Transverse colon (tissue), 4 donors: ENCODE measurements around the gene PMS1. TPM values are rescaled to one million over a fixed set of nuclear protein-coding genes. Genes with fewer than 3 reads are reported as not detected.

Experiments used
- DNase-seq: peaks from one replicate; pipeline ENCODE4 v3.0.0-alpha.2; 2019
- H3K27ac ChIP-seq, 4 donors: fragments of 200-600 bp; sonication (generic); 2 replicates each; pipeline ENCODE4 v1.5.1; 2016 to 2018; ENCODE audit warnings: inconsistent platforms in 4 of 4
- H3K27me3 ChIP-seq: fragments of 200-600 bp; sonication (generic); 2 replicates; pipeline ENCODE4 v1.5.1; 2017; ENCODE audit warnings: inconsistent platforms
- H3K36me3 ChIP-seq, 4 donors: fragments of 200-600 bp; sonication (generic); 2 replicates each; pipeline ENCODE4 v1.5.1; 2017 to 2019; ENCODE audit warnings: inconsistent platforms in 4 of 4
- H3K4me1 ChIP-seq, 4 donors: fragments of 200-600 bp; sonication (generic); 2 replicates each; pipeline ENCODE4 v1.5.1; 2017 to 2020; ENCODE audit warnings: inconsistent platforms in 4 of 4
- H3K4me3 ChIP-seq, 4 donors: fragments of 200-600 bp; sonication (generic); 1 replicate in 1 of 4; 2 replicates in 3 of 4; pipeline versions ENCODE4 v1.5.1 to v1.6.1; 2017 to 2019; ENCODE audit warnings: inconsistent platforms in 4 of 4
- H3K9me3 ChIP-seq, 2 donors: fragments of 200-600 bp; sonication (generic); 2 replicates each; pipeline ENCODE4 v1.5.1; 2017 to 2019; ENCODE audit warnings: inconsistent platforms in 2 of 2
- EP300 ChIP-seq: sonication (generic); formaldehyde crosslinking; IDR thresholded peaks from one replicate; pipeline ENCODE4 v1.6.1; 2017; ENCODE audit warnings: antibody characterized with exemption, low read depth
- POLR2A ChIP-seq: fragments of 450-650 bp; IDR thresholded peaks from one replicate; pipeline ENCODE4 v1.6.1; 2016; ENCODE audit warnings: antibody characterized with exemption, mild to moderate bottlenecking, moderate library complexity
- POLR2AphosphoS5 ChIP-seq, 3 donors: sonication (generic); formaldehyde crosslinking; IDR thresholded peaks; one replicate each; pipeline ENCODE4 v1.6.1; 2016; ENCODE audit warnings: antibody characterized with exemption in 3 of 3
- WGBS, 2 donors: methylation state at CpG; one replicate each; pipeline ENCODE4 v1.1.5; 2018; ENCODE audit warnings: low coverage in 1 of 2; 5-methylcytosine and 5-hydroxymethylcytosine counted together
- in situ Hi-C, 4 donors: fragments of 200-750 bp; cut with MboI; loops; one replicate each; pipeline versions ENCODE4 v1.15.0 to v1.15.1; 2017; ENCODE audit warnings: low sequenced_read_pairs in 3 of 4, low pct_ligation_motif_present in 1 of 4, low pct_unique_long_range_greater_than_20kb in 1 of 4
- intact Hi-C: fragments of 100-400 bp; cut with DNase I; formaldehyde crosslinking; loops from one replicate; pipeline ENCODE4 v1.15.1; 2023; ENCODE audit warnings: low total_unique reads
- total RNA-seq, 4 donors: library from RNA; depleted of rRNA; stranded (reverse); fragments of >200 nt; gene quantifications; one replicate each; pipeline ENCODE4 v1.1.0, GENCODE V29; 2016
- TF ChIP-seq, protein P1 (sequence below), 5 experiments: fragments of 200-600 bp in 3 of 5; fragments of 450-650 bp in 2 of 5; sonication (generic) in 3 of 5; IDR thresholded peaks; 1 replicate in 2 of 5; 2 replicates in 3 of 5; pipeline ENCODE4 v1.5.1; 2016 to 2017; ENCODE audit warnings: antibody characterized with exemption in 5 of 5, inconsistent platforms in 3 of 5, mild to moderate bottlenecking in 2 of 5, moderate library complexity in 1 of 5

Gene PMS1
- total RNA-seq, 4 donors from 2014 or later = 5.2 to 19.1 (median 9.7) TPM

DNA sequence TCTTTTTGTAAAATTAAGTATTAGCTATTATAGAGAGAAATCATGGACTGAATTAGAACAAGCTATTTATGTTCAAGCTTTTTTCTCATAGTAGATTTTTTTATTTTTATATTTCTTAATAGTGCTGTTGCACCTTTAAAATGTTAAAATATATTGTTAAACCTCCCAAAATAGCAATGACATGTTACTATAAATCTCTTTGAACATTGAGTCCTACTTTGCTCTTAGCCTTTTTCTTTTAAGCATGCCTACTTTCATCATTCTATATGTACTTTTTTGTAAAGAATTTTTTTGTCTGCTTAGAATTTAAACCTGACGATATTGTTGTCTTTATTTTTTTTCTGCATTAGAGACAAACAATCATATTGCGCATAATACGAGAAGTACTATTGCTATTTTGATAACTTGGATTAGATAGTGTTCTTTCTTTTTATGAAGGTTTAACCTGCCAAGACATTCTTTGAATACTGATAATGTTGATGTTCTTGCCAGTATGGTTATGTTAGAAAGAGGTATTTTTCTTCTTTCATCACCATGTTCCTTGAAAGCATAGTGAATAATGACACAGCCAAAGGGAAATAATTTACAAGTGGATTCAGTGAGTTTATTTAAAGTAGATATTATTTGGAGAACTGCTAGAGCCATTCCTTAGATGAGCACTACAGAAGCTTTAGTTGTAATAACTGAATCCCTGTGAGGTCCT, 40.6 kb downstream of the PMS1 start:
- DNase-seq = no peak
- peaks cover 0 to 4% (median 0%) of the 10 kb centered on the region in 4 donors for H3K4me1 ChIP-seq
- no peaks in the 10 kb centered on the region for H3K9me3 ChIP-seq
- H3K27me3 ChIP-seq = no peaks in the 10 kb centered on the region
- H3K4me3 ChIP-seq = no peak overlapping the region
- intact Hi-C loops (no loop called here), in situ Hi-C loops (loop anchor here in 1 of 4 donors (25.0 kb wide), 1 partner anchor 237 kb away; the partner anchor contains the start of gene MSTN)
- WGBS, 2 donors = 94 to 95% methylated on average over 3 of the region's 3 CpGs
- H3K27ac ChIP-seq = no peak overlapping the region
- H3K36me3 ChIP-seq = peaks cover 0 to 8% (median 0%) of the 10 kb centered on the region in 4 donors
- TF ChIP-seq POLR2A = no peak
- TF ChIP-seq, protein P1, sequence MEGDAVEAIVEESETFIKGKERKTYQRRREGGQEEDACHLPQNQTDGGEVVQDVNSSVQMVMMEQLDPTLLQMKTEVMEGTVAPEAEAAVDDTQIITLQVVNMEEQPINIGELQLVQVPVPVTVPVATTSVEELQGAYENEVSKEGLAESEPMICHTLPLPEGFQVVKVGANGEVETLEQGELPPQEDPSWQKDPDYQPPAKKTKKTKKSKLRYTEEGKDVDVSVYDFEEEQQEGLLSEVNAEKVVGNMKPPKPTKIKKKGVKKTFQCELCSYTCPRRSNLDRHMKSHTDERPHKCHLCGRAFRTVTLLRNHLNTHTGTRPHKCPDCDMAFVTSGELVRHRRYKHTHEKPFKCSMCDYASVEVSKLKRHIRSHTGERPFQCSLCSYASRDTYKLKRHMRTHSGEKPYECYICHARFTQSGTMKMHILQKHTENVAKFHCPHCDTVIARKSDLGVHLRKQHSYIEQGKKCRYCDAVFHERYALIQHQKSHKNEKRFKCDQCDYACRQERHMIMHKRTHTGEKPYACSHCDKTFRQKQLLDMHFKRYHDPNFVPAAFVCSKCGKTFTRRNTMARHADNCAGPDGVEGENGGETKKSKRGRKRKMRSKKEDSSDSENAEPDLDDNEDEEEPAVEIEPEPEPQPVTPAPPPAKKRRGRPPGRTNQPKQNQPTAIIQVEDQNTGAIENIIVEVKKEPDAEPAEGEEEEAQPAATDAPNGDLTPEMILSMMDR (IDR thresholded peaks at IDR 0.05) = no peak
- TF ChIP-seq POLR2AphosphoS5 (IDR thresholded peaks at IDR 0.05) = no peak
- no peak for TF ChIP-seq EP300

DNA sequence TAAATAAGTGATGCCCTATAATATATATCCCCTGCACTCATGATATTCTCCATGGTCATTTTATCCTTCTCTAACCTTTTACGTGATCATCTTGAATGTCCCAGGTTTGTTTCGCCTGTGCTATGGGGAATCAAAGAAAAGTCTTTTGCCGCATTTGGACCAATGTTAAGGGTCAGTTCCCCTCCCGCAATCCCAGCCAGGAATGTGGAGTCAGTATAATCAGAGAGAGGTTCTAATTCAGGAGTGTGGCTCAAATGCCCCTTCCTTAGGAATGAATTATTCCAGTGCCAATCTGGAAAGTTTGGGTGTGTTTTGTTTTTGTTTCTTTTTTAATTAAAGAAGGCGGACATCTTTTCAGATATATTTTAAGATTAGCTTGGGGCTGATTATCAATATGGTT, 41.8 kb downstream of the PMS1 start:
- in situ Hi-C loops = no loop called here
- Histone ChIP-seq H3K4me1 (peaks cover 0 to 4% (median 0%) of the 10 kb centered on the region in 4 donors), H3K4me3 (no peak overlapping the region), H3K36me3 (peaks cover 0 to 3% (median 0%) of the 10 kb centered on the region in 4 donors), H3K27me3 (no peaks in the 10 kb centered on the region), H3K27ac (no peak overlapping the region), H3K9me3 (no peaks in the 10 kb centered on the region)
- 91 to 97% methylated on average over 3 to 5 of the region's 5 CpGs for WGBS, 2 donors
- no peak for DNase-seq
- intact Hi-C loops = no loop called here
- TF ChIP-seq POLR2A (no peak), EP300 (no peak), POLR2AphosphoS5 (IDR thresholded peaks at IDR 0.05) (no peak)
- TF ChIP-seq, protein P1 (IDR thresholded peaks at IDR 0.05) = no peak

DNA sequence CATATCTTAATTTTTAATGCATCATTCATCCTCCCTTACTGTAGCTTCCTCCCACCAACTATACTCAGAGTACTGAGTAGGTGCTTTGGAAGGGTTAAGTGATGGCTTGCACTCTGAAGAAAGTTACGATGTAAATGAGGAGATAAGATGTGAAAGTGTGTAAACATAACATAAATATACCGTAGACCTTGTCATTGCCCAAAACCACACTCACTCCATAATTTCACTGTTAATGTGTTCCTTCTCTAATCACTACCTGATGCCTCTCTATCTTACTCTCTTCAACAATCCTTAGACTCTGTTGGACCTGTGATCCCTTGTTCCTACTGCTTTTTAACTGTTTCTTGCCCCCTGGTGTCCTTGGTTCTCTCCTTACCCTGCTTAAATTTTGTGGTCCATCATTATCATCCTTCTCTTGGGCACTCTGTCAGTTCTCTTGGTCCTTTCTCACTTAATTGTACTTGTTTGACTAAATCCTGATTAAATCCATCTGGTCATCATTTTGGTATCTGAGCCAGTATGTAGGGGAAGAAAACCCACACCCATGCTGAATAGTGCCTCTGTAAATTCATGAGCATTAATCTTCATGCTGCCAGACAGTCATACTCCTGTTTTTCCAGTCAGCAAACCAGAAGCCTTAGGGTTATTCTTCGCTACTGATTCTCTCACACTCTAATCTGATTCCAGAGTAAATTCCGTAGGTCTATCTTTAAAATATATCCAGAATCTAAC, 45.0 kb downstream of the PMS1 start:
- no peaks in the 10 kb centered on the region for H3K9me3 ChIP-seq
- intact Hi-C loops = no loop called here
- H3K27me3 ChIP-seq = no peaks in the 10 kb centered on the region
- no peak overlapping the region for H3K4me3 ChIP-seq
- no peaks in the 10 kb centered on the region for H3K36me3 ChIP-seq
- TF ChIP-seq POLR2AphosphoS5 (IDR thresholded peaks at IDR 0.05) (no peak), EP300 (no peak), POLR2A (no peak)
- TF ChIP-seq, protein P1 (IDR thresholded peaks at IDR 0.05) = no peak
- in situ Hi-C loops = no loop called here
- peaks cover 0 to 4% (median 0%) of the 10 kb centered on the region in 4 donors for H3K4me1 ChIP-seq
- no peak overlapping the region for H3K27ac ChIP-seq
- DNase-seq = no peak
- 74 to 78% methylated on average over 3 to 4 of the region's 4 CpGs for WGBS, 2 donors

DNA sequence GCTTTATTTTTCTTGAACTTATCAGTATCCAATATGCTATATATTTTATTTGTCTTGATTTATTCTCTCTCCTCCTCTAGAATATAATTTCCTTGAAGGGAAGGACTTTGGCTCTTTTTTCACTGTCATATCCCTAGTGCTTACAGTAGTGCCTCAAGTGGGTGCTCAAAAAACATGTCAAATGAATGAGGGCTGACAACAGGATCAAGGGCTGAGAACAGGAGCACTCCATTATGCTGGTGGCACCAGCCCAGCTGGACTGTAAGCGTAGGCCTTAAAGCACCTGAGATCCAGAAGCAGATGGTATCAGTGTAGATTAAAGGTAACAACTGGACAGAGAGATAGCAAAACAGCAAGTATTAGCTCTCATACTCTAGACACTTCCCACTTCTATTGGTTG, 46.3 kb downstream of the PMS1 start:
- no peak for DNase-seq
- no peak overlapping the region for H3K4me3 ChIP-seq
- no peaks in the 10 kb centered on the region for H3K9me3 ChIP-seq
- H3K27ac ChIP-seq = no peak overlapping the region
- H3K27me3 ChIP-seq = no peaks in the 10 kb centered on the region
- in situ Hi-C loops = no loop called here
- H3K4me1 ChIP-seq = no peaks in the 10 kb centered on the region
- intact Hi-C loops = no loop called here
- 100% methylated on average over 1 of the region's 1 CpG for WGBS, 2 donors
- TF ChIP-seq, protein P1 (IDR thresholded peaks at IDR 0.05) = no peak
- no peak for TF ChIP-seq POLR2A
- no peak for TF ChIP-seq POLR2AphosphoS5 (IDR thresholded peaks at IDR 0.05)
- no peak for TF ChIP-seq EP300
- no peaks in the 10 kb centered on the region for H3K36me3 ChIP-seq
